ENCODE data around the gene CSF3R.

- no peak for TF ChIP-seq GATA2 (IDR thresholded peaks at IDR 0.05; ENCODE audit: insufficient read depth, insufficient read length, low read depth, low read length)
- TF ChIP-seq POLR2A (IDR thresholded peaks at IDR 0.05; ENCODE audit: low read depth, low read length): no peak
- TF ChIP-seq MYC (IDR thresholded peaks at IDR 0.05; ENCODE audit: low read depth, low read length): no peak
These were observed 48.1 kb upstream of the CSF3R start for GRCh38 chr1:36530791-36531190.

Measured in endothelial cell of umbilical vein (primary cell).